Ishikawa (cell line): ENCODE measurements around the gene ASF1A.

Experiments
- CEBPB ChIP-seq: IDR thresholded peaks from 2 replicates; pipeline ENCODE4 v1.6.1; 2012
- CREB1 ChIP-seq: IDR thresholded peaks from 2 replicates; pipeline ENCODE4 v1.6.1; 2012; ENCODE audit warnings: low read depth
- EGR1 ChIP-seq: IDR thresholded peaks from 2 replicates; pipeline ENCODE4 v1.6.1; 2012
- EP300 ChIP-seq: IDR thresholded peaks from 2 replicates; pipeline ENCODE4 v1.6.1; 2012; ENCODE audit warnings: borderline replicate concordance
- FOXM1 ChIP-seq: IDR thresholded peaks from 2 replicates; pipeline ENCODE4 v1.6.1; 2012; ENCODE audit warnings: low read depth, borderline replicate concordance
- NFIC ChIP-seq: IDR thresholded peaks from 2 replicates; pipeline ENCODE4 v1.6.1; 2012
- RAD21 ChIP-seq: IDR thresholded peaks from 2 replicates; pipeline ENCODE4 v1.6.1; 2012; ENCODE audit warnings: low read depth
- TAF1 ChIP-seq: IDR thresholded peaks from 2 replicates; pipeline ENCODE4 v1.6.1; 2012; ENCODE audit warnings: low read depth, mild to moderate bottlenecking
- TCF12 ChIP-seq: IDR thresholded peaks from 2 replicates; pipeline ENCODE4 v1.6.1; 2012; ENCODE audit warnings: low read depth
- TEAD4 ChIP-seq: IDR thresholded peaks from 2 replicates; pipeline ENCODE4 v1.6.1; 2012
- YY1 ChIP-seq: IDR thresholded peaks from 2 replicates; pipeline ENCODE4 v1.6.1; 2012; ENCODE audit warnings: low read depth
- ZBTB7A ChIP-seq: IDR thresholded peaks from 2 replicates; pipeline ENCODE4 v1.6.1; 2012; ENCODE audit warnings: low read depth
- TF ChIP-seq, protein P1 (sequence below): IDR thresholded peaks from 2 replicates; pipeline ENCODE4 v1.6.1; 2012
- TF ChIP-seq, protein P2 (sequence below): IDR thresholded peaks from 2 replicates; pipeline ENCODE4 v1.6.1; 2012; ENCODE audit warnings: low read depth, mild to moderate bottlenecking
- TF ChIP-seq, protein P3 (sequence below): IDR thresholded peaks from 2 replicates; pipeline ENCODE4 v1.6.1; 2012

ASF1A gene

DNA sequence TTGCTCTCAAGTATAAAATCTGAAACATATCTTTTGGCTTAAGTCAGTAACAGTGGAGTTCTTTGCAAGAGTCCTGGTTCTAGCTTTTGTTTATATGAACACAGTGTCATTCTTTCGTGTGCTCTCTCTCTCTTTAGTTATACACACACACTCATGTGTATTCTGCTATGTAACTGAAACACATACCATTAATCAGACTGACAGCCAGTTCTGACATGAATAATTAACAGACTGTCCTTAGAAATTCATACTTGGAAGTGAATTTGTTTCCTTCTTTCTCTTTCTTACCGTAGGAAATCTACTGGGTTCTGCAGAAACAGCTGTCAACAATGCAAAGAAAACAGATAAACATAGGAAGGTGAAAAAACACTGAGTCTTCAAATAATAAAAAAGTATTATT, 38.5 kb downstream of the ASF1A start:
- TF ChIP-seq FOXM1 (no peak), NFIC (no peak), EP300 (no peak), RAD21 (no peak), TAF1 (no peak), TEAD4 (no peak), TCF12 (no peak), CEBPB (no peak), ZBTB7A (no peak), CREB1 (no peak), EGR1 (no peak), YY1 (no peak)
- TF ChIP-seq, protein P1, sequence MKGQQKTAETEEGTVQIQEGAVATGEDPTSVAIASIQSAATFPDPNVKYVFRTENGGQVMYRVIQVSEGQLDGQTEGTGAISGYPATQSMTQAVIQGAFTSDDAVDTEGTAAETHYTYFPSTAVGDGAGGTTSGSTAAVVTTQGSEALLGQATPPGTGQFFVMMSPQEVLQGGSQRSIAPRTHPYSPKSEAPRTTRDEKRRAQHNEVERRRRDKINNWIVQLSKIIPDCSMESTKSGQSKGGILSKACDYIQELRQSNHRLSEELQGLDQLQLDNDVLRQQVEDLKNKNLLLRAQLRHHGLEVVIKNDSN: no peak
- TF ChIP-seq, protein P2, sequence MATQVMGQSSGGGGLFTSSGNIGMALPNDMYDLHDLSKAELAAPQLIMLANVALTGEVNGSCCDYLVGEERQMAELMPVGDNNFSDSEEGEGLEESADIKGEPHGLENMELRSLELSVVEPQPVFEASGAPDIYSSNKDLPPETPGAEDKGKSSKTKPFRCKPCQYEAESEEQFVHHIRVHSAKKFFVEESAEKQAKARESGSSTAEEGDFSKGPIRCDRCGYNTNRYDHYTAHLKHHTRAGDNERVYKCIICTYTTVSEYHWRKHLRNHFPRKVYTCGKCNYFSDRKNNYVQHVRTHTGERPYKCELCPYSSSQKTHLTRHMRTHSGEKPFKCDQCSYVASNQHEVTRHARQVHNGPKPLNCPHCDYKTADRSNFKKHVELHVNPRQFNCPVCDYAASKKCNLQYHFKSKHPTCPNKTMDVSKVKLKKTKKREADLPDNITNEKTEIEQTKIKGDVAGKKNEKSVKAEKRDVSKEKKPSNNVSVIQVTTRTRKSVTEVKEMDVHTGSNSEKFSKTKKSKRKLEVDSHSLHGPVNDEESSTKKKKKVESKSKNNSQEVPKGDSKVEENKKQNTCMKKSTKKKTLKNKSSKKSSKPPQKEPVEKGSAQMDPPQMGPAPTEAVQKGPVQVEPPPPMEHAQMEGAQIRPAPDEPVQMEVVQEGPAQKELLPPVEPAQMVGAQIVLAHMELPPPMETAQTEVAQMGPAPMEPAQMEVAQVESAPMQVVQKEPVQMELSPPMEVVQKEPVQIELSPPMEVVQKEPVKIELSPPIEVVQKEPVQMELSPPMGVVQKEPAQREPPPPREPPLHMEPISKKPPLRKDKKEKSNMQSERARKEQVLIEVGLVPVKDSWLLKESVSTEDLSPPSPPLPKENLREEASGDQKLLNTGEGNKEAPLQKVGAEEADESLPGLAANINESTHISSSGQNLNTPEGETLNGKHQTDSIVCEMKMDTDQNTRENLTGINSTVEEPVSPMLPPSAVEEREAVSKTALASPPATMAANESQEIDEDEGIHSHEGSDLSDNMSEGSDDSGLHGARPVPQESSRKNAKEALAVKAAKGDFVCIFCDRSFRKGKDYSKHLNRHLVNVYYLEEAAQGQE: no peak
- TF ChIP-seq, protein P3, sequence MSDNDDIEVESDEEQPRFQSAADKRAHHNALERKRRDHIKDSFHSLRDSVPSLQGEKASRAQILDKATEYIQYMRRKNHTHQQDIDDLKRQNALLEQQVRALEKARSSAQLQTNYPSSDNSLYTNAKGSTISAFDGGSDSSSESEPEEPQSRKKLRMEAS: no peak

DNA sequence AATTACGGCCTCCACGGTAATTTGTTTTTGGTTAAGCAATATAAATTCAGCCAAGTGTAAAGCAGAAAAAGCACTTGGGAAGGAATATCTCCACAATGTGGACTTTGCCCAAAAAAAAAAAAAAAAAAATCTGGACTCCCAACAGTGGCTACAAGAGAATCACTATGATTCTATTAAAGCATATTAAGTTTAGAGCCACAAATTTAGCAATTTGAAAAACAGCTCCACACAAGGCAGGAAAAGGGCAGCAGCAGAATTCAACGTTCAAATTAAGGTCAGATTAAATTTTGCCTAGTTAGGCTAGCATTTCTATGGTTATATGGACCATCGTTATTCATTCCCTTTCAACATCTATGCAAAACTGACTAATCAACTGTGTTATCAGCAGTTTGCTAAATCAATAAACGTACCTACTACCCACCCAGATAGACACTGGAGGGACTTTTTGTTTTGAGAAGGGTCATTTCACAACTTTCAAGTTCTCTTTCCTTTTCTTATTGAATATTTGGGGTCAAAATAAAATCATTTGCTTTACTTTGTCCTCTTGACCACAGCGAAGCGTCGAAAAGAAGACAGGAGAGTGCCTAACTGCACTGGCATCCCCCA, 40.0 kb downstream of the ASF1A start:
- TF ChIP-seq CREB1 (no peak), RAD21 (no peak), TAF1 (no peak), CEBPB (no peak), NFIC (no peak), TEAD4 (no peak), YY1 (no peak), TCF12 (no peak), EGR1 (no peak)
- TF ChIP-seq, protein P2: no peak
- TF ChIP-seq, protein P1: no peak
- TF ChIP-seq, protein P3: no peak; the same call in 1 of the 2 replicates

DNA sequence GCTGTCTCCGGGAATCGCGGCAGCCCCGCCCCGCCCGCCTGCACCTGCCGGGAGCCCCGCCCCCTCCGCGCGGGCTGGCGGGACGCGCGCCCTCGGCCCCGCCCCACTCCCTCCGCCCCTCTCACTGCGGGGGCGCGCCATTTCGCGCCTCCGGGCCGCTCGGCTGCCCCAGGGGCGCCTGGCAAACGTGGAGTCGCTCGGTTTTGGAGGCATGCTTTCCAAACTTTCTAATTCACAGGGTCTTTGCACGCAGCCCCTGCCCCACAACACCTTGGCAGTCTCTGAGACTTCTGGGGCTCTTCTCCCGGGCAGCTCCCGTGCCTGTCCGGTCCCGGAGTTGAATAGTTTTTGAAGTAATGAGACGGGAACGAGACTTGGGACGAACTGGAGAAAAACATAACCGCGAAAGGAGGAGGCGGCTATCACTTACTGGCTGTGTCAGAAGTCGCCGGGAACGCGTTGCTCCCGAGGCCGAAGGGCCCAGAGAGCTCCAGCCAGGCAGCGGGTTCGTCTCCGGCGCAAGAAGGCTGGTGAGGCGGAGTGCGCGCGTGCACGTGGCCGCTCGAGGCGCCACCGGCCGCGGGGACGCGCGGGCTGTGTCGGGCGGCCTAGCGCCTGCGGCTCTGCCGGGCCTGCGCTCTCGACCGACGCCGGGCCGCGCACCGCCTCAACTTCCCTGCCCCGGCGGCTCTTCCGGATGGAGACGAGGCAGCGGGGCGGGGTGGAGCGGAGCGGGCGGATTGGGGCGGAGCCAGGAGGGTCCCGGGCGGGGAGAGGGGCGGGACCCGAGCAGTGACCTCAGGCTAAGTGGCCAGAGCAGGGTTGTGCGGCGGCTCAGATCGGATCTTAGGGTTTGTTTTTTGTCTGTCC, 40.7 kb downstream of the ASF1A start, which contains the start of gene MCM9:
MCM9 (minus strand) TSS at position 699 of the 870 bp plus-strand sequence. CDS start 3,436 bp downstream, outside the sequence.
- TF ChIP-seq YY1 (peak; percentile 56; the same call in 1 of the 2 replicates), TAF1 (peak; percentile 52), EGR1 (peak; percentile 76), CEBPB (no peak), ZBTB7A (no peak)
- TF ChIP-seq, protein P3: peak; percentile 79

DNA sequence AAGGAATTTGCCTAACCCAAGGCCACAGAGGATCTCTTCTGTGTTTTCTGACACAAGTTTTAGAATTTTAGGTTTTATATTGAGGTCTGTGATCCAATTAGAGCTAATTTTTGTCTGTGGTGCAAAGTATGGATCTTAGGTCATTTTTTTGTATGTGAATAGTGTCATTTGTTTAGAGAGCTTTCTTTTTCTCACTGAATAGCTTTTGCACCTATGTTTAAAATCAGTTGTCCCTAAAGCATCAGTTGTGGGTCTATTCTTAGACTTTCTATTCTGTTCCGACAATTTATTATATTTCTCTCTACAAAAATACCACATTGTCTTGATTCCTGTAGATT, 41.3 kb downstream of the ASF1A start:
- TF ChIP-seq, protein P1: no peak

DNA sequence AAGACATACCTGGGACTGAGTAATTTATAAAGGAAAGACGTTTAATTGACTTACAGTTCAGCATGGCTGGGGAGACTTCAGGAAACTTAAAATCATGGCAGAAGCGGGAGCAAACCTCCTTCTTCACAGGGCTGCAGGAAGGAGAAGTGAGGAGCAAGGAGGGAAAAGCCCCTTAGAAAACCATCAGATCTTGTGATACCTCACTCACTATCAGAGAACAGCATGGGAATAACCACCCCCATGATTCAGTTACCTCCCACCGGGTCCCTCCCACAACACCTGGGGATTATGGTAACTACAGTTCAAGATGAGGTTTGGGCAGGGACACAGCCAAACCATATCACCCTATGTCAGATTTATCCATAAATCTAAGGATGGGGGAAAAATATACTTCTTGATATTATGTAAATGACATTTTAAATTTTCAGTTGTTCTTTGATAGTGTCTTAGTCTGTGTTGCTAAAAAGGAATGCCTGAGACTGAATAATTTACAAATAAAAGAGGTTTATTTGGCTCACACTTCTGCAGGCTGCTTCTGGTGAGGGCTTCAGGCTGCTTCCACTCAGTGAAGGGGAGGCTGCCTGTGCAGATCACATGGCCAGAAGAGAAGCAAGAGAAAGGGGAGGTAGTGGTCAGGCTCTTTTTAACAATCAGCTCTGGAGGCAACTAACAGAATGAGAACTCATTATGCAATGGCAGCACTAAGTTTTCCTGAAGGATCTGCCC, 42.2 kb downstream of the ASF1A start:
- TF ChIP-seq EP300 (no peak), ZBTB7A (no peak), TCF12 (no peak), CREB1 (no peak), TAF1 (no peak), EGR1 (no peak), YY1 (no peak), TEAD4 (no peak), CEBPB (no peak), NFIC (no peak)
- TF ChIP-seq, protein P3: no peak
- TF ChIP-seq, protein P1: no peak
- TF ChIP-seq, protein P2: no peak
